AG04450 (cell line): ENCODE measurements around the gene EEF1A1. TPM values are rescaled to one million over a fixed set of nuclear protein-coding genes. Genes with fewer than 3 reads are reported as not detected.
"Not testable (repeated sequence)": the region's sequence is repeated elsewhere in the genome, so short reads cannot be mapped to it uniquely, and the experiment has no call there.

ENCODE experiments used
- CTCF ChIA-PET: fragments of 300-600, 350-600 bp; formaldehyde crosslinking; extraction: SDS; loops from one replicate; lab custom pipeline; 2022; ENCODE audit warnings: antibody characterized with exemption, inconsistent platforms; lab: Charles Lee
- POLR2A ChIA-PET: fragments of 350-600 bp; formaldehyde crosslinking; extraction: SDS; loops from one replicate; lab custom pipeline; 2021; ENCODE audit warnings: antibody characterized with exemption, inconsistent platforms; lab: Yijun Ruan, JAX
- DNase-seq: peaks from one replicate; pipeline ENCODE4 v3.0.0-alpha.2; 2011; ENCODE audit warnings: low read depth, low spot score
- H3K27ac ChIP-seq: one replicate; pipeline ENCODE4 v1.5.1; 2012; ENCODE audit warnings: low read depth, low read length, control low read depth
- H3K27me3 ChIP-seq: one replicate; pipeline ENCODE4 v1.6.0; 2012; ENCODE audit warnings: low read length; ENCODE audit not compliant: control insufficient read depth, insufficient read depth
- H3K4me3 ChIP-seq: 2 replicates; pipeline ENCODE4 v1.5.1; 2011; ENCODE audit warnings: mild to moderate bottlenecking, low read depth, low read length, control low read depth
- H3K9me3 ChIP-seq: 2 replicates; pipeline ENCODE4 v1.5.1; 2012; ENCODE audit warnings: low read length; ENCODE audit not compliant: control insufficient read depth, insufficient read depth
- polyA plus RNA-seq: library from polyadenylated mRNA; depleted of rRNA; stranded (reverse); fragments of >200 nt; gene quantifications from 2 replicates; pipeline ENCODE4 v1.2.3, GENCODE V29; 2011
- TF ChIP-seq, protein P1 (sequence below): IDR thresholded peaks from 2 replicates; pipeline ENCODE4 v1.5.1; 2011; ENCODE audit warnings: low read depth, low read length, control low read depth, inconsistent platforms

Gene EEF1A1
- polyA plus RNA-seq, 1 experiment = 25,115 TPM

GRCh38 chr6:73558624-73559398 is 38.0 kb upstream of the EEF1A1 start:
- Histone ChIP-seq H3K27ac (no peak overlapping the region), H3K9me3 (no peaks in the 10 kb centered on the region), H3K4me3 (no peak overlapping the region), H3K27me3 (no peaks in the 10 kb centered on the region)
- CTCF ChIA-PET = interaction anchor here (1.6 kb wide), 1 partner anchor 11 kb away, joined by 6 read pairs; no protein-coding TSS in a partner anchor
- TF ChIP-seq, protein P1, sequence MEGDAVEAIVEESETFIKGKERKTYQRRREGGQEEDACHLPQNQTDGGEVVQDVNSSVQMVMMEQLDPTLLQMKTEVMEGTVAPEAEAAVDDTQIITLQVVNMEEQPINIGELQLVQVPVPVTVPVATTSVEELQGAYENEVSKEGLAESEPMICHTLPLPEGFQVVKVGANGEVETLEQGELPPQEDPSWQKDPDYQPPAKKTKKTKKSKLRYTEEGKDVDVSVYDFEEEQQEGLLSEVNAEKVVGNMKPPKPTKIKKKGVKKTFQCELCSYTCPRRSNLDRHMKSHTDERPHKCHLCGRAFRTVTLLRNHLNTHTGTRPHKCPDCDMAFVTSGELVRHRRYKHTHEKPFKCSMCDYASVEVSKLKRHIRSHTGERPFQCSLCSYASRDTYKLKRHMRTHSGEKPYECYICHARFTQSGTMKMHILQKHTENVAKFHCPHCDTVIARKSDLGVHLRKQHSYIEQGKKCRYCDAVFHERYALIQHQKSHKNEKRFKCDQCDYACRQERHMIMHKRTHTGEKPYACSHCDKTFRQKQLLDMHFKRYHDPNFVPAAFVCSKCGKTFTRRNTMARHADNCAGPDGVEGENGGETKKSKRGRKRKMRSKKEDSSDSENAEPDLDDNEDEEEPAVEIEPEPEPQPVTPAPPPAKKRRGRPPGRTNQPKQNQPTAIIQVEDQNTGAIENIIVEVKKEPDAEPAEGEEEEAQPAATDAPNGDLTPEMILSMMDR = no peak
- no peak for DNase-seq
- POLR2A ChIA-PET = interaction anchor here (0.5 to 0.8 kb wide), 2 partner anchors 21 to 44 kb away, joined by 4 read pairs; no protein-coding TSS in a partner anchor

- TF ChIP-seq, protein P1 = no peak
- no peak for DNase-seq
- H3K9me3 ChIP-seq = no peaks in the 10 kb centered on the region
- H3K27me3 ChIP-seq = no peaks in the 10 kb centered on the region
- H3K27ac ChIP-seq = no peak overlapping the region
- CTCF ChIA-PET = interaction anchor here (1.5 kb wide), 1 partner anchor 13 kb away, joined by 4 read pairs; no protein-coding TSS in a partner anchor
- no peak overlapping the region for H3K4me3 ChIP-seq
- POLR2A ChIA-PET = no interaction called here
Measured at GRCh38 chr6:73556836-73557235, 36.0 kb upstream of the EEF1A1 start.

GRCh38 chr6:73555380-73555949 is 34.6 kb upstream of the EEF1A1 start:
- POLR2A ChIA-PET, CTCF ChIA-PET, H3K9me3 ChIP-seq, H3K4me3 ChIP-seq, H3K27me3 ChIP-seq, DNase-seq, H3K27ac ChIP-seq: not testable (repeated sequence)

- DNase-seq, H3K27me3 ChIP-seq, H3K4me3 ChIP-seq, H3K27ac ChIP-seq, POLR2A ChIA-PET, H3K9me3 ChIP-seq, CTCF ChIA-PET: not testable (repeated sequence)
Measured at GRCh38 chr6:73551115-73551514, 30.3 kb upstream of the EEF1A1 start.

- no peak for DNase-seq
- ChIA-PET CTCF (interaction anchor here (1.0 to 2.2 kb wide), 5 partner anchors 9 to 64 kb away, joined by 3 to 6 read pairs (median 4); no protein-coding TSS in a partner anchor), POLR2A (interaction anchor here (0.6 to 1.2 kb wide), 4 partner anchors 19 to 41 kb away, joined by 4 to 8 read pairs (median 7); no protein-coding TSS in a partner anchor)
- no peak overlapping the region for H3K27ac ChIP-seq
- H3K27me3 ChIP-seq = no peaks in the 10 kb centered on the region
- TF ChIP-seq, protein P1 = no peak
- H3K4me3 ChIP-seq = no peak overlapping the region
- H3K9me3 ChIP-seq = no peaks in the 10 kb centered on the region
Measured at GRCh38 chr6:73548458-73549446, 27.9 kb upstream of the EEF1A1 start.
